Activated T-helper 1 cell treated with Interleukin-2 at 50 U/mL for 16 hours (primary cell): ENCODE data around the gene KRT31.
"Not testable (repeated sequence)": the region's sequence is repeated elsewhere in the genome, so short reads cannot be mapped to it uniquely, and the experiment has no call there.

Experiments
- DNase-seq: peaks from one replicate; pipeline ENCODE4 v3.0.0-alpha.2; 2020; ENCODE audit warnings: low read depth

Gene KRT31

DNA sequence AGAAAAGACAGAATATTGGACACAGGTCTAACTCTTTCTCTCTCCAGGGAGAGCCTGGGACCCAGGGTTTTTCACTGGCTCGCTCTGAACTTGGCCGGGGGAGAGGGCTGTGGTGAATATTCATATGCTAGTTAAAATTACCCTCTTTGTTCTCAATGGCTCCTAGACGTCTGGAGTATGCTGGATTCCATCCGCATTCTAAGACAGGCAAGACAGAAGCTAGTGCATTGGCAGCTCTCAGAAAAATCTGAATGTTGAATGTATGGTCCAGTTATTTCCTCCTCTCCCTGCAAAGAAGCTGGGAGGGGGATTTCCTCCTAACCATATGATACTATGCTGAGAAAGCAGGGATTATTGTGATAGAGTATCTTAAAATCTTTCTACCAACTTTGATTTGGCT is 9.7 kb downstream of the KRT31 start:
- DNase-seq: no peak

DNA sequence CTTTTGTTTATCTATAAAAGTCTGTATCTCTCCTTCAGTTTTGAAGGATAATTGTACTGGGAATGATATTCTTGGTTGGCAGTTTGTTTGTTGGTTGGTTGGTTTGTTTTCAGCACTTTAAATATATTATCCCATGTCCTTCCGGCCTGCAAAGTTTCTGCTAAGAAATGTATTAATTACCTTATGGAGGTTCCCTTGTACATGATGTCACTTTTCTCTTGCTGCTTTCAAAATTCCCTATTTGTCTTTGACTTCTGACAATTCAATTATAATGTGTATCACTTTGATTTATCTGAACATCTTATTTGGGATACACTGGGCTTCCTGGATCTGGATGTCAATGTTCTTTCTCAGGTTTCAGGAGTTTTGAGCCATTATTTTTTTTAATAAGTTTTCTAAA is 11.2 kb downstream of the KRT31 start:
- no peak for DNase-seq

DNA sequence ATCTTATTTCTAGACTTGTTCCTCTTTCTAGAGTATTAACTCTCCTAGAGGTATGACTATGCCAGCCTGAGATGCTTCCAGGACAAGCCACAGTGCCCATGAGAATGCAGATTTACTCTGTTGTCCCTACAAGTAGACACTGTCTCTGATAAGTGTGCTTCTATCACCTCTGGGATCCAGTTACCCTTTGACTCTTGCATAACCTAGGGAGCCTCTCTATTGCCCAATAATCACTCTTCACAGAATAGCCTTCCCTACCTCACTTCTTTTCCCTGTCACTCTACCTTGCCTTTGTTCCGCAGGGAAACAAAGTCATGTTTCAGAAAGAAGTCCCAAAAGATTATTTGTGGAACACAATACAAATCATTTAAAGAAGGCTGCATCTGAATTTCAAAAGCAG is 13.7 kb downstream of the KRT31 start:
- no peak for DNase-seq

DNA sequence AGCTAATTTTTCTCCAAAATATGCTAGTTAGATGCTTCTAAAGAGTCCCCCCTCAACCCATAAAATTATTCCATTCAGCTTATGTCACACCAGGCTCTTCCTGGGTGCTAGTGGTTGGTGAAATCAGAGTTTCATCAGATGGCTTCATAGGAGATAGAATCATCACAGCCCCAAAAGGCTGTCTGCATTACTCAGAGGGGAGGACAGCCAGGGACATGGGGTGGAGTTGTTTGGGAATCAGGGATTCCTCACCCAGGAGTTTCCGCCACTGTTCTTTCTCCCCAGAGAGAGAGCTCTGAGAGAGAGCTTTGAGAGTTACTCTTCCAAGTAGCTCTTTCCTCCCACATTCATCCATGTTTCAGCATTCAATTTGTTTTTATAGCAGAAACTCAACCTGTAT is 15.0 kb downstream of the KRT31 start:
- no peak for DNase-seq

DNA sequence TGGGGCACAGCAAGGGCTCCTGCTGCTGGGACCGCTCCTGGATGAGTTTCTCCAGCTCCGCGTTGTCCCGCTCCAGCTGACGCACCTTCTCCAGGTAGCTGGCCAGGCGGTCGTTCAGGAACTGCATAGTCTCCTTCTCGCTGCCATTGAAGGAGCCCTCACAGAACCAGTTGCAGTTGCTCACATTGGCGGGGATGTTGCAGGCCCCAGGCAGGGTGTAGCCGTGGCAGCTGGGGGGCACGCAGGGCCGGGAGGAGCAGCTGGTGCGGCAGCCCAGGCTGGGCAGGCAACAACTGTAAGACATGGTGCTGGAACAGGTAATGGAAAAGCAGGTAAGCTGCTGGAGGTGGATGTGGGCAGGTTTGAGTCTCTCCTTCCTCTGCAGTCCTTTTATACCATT is 15.5 kb downstream of the KRT31 start, which contains the start of gene KRT34:
TSS of gene KRT34 (minus strand) at position 364 of the 400 bp plus-strand sequence. CDS start at position 304, 60 bp downstream.
- DNase-seq: not testable (repeated sequence)

DNA sequence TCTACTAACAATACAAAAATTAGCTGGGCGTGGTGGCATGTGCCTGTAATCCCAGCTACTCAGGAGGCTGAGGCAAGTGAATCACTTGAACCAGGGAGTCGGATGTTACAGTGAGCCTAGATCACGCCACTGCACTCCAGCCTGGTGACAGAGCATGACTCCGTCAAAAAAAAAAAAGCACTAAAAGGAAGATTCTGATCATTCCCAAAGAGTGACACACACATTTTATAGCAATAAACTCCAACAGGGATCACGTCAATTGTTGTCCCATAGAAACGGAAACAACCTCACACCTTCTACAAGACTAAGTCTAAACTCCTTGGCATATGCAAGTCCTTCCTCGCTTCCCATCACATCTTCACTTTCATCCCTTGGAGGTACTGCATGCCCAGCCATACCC is 17.3 kb downstream of the KRT31 start:
- not testable (repeated sequence) for DNase-seq

DNA sequence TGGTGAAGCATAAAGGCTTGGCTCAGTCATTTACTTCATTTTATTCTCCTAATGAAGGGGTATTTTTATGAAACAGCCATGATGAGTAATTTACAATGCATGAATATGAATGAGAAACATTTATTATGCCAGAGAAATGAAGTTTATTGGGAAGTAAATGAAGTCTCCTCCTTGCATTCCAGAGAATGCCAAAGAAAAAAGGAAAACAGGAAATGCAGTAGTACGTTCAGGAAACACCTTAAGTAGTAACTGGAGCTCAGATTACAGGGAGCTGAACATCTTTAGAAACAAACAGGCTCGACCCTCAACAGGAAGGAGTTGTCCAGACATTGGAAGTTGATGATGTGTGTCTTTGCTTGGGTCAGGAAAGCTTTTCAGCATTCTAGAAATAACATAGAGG is 19.9 kb downstream of the KRT31 start:
- DNase-seq: no peak

DNA sequence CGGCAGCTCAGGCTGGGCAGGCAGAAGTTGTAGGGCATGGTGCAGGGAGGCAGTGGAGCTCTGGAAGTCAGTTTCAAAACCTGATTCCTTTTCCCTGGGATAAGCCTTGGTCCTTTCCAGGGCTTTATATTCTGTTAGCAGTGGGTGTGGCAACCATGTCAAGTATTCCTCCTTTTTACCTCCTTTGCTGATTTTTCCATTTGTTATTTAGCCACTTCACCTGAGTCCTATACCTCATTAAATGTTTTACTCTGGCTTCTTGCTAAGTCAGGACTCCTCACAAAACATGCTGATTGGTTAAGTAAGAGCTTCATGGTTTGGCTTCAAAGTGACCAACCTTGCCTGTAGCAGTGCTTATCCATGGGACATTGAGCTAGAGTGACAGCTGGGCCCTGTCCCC is 27.7 kb downstream of the KRT31 start, which contains the start of gene KRT33B:
TSS of gene KRT33B (minus strand) at position 101 of the 400 bp plus-strand sequence. CDS start at position 38, 63 bp downstream.
- no peak for DNase-seq

DNA sequence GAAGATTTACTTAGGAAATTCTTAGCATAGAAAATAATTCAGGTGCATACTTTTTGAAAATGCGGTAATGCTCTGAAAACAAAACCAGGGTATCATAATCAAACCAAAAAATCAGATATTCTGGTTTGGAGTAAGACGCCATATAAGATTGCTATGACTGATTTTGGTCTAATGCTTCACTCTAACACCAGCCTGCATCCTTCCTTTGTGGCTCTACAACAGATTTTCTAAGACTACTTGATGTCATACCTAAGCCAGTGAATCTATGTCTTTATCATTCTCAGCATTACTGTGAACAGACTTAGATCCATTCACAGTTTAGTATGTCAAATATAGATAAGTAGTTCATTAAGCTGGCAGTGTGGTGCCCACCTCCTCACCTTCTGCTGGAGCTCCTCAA is 28.4 kb downstream of the KRT31 start:
- DNase-seq: no peak

DNA sequence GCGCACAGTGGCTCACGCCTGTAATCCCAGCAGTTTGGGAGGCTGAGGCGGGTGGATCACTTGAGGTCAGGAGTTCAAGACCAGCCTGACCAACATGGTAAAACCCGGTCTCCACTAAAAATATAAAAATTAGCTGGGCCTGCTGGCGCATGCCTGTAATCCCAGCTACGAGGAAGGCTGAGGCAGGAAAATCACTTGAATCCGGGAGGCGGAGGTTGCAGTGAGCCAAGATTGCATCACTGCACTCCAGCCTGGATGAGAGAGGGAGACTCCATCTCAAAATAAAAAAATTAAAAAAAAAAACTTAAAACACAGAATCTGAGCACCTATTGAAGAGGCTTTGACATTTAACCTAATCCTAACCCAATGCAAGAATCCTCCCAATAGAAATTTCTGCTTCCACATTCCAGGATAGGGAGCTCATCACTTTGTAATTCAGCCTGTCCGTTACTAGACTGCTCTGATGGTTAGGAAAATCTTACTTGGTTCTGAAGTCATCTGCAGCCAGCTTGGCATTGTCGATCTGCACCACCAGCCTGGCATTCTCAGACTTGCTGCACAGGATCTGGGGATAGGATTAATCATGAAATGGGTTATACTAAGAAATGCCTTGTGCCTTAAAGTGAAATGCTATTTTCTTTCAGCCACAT is 29.9 kb downstream of the KRT31 start:
- no peak for DNase-seq

DNA sequence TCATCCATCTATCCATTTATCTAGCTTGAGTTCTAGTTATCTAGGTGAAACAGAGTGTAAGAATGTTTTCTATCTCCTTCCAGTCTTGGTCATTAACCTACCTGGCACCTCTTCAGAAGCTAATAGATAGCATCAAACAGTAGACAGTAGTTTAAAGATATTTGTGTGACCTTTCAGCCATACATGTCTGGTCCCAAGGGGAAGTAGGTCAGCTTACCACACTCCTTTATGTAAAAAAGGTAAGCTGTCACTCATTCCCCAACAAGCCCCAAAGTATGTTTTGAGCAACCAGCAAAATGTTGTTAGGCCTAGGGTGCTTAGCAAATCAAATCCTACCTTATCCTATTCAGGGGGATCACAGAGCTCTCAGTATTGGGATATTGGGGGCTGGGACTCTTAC is 31.3 kb downstream of the KRT31 start:
- no peak for DNase-seq

DNA sequence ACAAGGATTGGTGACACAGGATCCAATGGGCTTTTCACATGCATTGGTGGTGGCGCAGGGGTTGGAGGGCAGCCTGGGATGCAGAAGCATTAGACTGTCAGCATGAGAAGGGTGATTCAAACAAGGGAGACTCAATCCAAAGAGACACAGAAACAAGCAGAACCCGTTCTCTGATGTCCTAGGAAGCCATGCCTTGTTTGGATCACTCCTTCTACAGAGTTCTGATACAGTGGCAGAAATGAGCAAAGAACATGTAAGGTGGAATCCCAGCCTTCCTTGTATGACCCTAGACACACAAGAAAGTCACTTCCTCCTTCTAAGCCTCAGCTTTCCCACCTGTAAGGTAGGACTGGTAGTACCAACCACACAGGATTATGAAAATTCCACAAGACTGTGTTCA is 33.5 kb downstream of the KRT31 start:
- DNase-seq: no peak

DNA sequence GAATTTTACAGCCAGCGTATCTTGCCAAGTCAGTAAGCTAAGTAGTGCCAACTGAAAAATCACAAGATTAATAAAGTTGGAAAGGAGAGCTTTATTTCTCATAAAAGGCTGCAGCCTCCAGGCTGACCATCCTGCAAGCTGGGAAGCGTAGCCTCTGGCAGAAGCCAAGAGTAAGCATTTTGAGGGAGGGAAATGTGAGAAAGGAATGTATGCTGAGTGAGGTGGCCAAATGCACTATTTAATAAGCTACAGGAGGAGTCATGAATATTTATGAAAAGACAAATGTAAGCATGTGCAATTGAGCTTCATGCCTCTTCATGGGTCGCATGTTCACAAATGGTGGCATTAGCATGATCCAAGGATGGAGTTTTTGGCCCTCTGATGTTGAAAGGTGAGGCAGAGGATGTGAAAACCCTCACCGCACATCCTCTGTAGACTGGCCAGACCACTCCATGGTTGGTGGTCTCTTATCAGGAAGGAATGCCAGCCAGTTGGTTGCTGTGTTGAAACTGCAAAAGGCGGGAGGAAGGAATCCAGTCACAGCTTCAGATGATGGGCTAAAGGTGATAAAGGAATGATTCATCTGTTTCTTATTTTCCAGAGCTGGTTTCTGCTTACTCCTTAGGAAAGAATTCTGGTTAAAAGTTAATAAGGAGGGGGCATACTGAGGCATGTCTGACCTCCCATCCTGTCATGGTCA is 37.0 kb downstream of the KRT31 start:
- DNase-seq: no peak

DNA sequence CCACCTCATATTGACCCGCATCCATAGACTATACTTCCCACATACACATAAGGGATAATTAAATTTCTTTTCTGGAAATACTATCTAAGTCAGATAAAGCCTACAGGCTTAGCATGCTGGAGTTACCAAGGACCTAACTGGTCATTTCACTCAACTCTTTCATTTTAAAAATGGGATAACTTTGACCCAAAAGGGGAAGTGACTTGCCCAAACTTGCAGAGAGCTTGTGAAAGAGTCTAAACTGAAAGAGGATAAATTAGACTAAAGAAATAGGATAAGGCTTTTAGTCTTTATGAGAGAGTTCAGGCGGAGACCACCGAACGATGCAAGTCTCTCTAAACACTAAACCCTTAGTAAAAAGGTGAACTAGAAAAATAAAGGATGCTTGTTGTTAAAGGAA is 42.9 kb downstream of the KRT31 start:
- DNase-seq: no peak

DNA sequence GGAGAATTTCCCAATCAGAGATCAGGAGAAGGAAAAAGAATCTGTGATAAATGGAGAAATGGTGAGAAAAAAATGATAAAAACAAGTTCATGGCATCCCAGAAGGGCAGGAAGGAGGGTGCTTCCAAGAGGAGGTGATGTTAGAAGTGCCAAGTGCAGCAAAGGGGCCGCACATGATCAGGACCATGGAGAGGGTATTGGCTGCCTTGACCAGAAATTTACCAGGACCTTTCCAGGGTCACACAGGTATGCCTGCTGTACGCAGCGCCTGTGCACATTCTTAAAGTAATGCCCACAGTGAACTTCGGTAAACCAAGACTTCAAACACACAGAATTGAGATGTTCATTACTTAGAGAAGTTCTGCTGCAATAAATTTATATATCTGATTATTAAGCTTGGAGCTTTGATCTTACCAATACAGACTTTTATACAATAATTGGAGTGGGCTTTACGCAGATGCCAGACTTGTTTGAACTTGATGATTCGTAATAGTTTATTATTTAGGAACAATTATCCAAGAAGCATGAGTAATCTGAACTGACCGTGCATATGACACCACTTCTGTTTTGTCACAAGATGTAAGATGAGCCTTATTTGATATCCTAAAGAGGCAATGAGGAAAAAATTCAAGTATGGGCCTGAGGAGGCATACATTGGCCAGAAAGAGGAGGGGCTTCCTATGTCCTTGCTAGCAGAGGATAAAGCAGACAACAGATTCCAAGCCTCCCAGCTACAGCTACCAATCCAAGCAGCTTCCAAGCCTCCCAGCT is 44.6 kb downstream of the KRT31 start:
- DNase-seq: no peak

DNA sequence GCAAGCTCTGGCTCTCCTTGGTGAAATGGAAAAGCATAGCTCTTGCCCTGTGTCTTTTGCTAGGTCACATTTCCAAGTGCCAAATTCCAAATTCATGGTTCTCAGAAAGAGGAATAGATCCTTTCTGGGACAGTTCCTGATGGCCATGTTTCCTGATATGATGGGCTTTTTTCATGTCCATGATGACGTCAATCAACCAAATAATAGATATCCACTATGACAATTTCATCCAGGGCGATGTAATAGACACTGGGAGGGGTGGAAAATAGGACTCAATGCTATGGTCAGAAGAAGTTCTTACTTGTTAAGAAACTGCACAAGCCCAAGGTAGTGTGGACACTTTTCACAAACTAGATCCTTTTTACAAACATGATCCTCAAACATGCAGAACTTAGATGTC is 46.2 kb downstream of the KRT31 start:
- DNase-seq: no peak

DNA sequence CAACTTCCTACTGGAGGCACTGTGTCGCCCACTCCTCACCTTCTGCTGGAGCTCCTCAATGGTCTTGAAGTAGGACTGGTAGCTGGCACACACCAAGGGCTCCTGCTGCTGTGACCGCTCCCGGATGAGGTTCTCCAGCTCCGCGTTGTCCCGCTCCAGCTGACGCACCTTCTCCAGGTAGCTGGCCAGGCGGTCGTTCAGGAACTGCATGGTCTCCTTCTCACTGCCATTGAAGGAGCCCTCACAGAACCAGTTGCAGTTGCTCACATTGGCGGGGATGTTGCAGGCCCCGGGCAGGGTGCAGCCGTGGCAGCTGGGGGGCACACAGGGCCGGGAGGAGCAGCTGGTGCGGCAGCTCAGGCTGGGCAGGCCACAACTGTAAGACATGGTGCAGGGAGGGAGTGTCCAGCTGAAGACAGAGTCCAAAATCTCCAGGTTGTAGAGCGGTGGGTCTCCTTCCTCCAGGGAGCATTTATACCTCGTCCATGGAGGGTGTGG is 47.0 kb downstream of the KRT31 start, which contains the start of gene KRT33A:
TSS of gene KRT33A (minus strand) at position 448 of the 498 bp plus-strand sequence. CDS start at position 387, 61 bp downstream.
- not testable (repeated sequence) for DNase-seq

DNA sequence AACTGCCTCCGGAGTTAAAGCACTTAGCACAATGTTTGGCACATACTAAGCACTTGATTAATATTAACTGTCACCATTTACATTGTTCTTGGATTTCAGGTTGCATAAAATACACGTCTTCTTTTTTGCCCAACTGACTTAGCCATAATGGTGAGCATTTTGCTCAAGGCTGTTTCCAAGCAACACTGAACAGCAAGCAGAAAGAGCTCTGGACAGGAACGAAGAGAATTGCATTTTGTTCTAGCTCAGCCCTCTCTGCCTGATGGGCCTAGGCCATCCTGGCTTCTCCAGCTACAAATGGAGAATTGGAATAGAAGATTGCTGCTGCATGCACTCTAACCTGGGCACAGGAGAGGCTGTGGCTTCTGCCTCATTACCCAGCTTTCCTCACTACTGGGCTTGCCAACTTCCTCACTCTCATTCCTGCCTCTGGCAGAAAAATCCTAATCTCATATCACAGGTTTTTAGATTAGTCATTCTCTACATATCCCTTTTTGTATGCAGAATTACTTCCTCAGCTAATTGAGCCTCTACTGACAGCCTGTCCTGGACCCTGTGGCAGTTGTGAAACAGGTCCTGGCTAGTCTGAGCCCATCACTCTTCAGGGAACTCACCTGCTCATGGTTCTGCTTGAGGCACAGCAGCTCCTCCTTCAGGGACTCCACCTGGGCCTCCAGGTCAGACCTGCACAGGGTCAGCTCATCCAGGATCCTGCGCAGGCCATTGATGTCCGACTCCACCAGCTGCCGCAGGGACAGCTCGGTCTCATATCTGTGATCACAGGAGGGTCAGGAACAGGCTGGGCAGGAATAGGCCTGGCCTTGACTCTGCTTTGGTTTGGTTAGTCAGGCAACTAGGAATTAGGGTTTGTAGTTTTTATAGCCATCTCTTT is 49.3 kb downstream of the KRT31 start:
- DNase-seq: no peak

DNA sequence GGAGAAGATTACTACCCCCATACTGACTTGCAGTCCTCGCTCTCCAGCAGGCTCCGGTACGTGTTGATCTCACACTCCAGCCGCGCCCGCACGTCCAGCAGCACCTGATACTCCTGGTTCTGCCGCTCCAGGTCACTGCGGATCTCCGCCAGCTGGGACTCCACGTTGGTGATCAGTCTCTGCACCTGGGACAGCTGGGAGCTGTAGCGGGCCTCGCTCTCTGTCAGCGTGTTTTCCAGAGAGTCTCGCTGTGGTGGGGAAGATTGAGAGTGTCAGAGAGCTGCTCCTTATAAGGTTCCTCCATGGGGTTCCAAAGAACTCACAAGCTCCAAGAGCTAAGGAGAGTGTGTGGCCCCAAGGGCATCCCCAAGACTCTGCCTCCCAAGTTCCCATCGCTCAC is 51.0 kb downstream of the KRT31 start:
- not testable (repeated sequence) for DNase-seq

DNA sequence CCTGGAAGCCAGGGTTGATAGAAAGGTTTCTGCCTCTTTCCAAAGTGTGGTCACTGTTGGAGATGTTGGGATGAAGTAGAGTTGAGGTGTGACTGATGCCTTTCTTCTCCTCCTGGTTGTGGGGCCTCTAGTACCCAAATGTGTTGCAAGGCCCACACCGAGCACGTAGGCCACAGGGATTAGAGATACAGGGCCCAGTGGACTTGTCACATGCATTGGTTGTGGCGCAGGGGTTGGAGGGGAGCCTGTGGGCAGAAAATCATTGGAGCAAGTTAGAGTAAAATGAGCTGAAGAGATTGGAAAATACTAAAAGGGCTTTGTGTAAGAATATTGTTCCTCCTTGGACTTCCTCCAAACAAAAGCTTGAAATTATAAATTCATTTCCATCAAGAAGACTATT is 51.4 kb downstream of the KRT31 start:
- no peak for DNase-seq
